Activated T-cell treated with anti-CD3 and anti-CD28 coated beads, Interleukin-2, amount 50 U/mL, for 1 hour (primary cell): Measurements from ENCODE around the gene GAB2.
"Not testable (repeated sequence)": the region's sequence is repeated elsewhere in the genome, so short reads cannot be mapped to it uniquely, and the experiment has no call there.

ENCODE experiments used
- DNase-seq: peaks from one replicate; pipeline ENCODE4 v3.0.0-alpha.2; 2020

GAB2 gene

GRCh38 chr11:78233046-78233445 lies 184.6 kb downstream of the GAB2 start:
- DNase-seq, result not testable (repeated sequence)

DNA sequence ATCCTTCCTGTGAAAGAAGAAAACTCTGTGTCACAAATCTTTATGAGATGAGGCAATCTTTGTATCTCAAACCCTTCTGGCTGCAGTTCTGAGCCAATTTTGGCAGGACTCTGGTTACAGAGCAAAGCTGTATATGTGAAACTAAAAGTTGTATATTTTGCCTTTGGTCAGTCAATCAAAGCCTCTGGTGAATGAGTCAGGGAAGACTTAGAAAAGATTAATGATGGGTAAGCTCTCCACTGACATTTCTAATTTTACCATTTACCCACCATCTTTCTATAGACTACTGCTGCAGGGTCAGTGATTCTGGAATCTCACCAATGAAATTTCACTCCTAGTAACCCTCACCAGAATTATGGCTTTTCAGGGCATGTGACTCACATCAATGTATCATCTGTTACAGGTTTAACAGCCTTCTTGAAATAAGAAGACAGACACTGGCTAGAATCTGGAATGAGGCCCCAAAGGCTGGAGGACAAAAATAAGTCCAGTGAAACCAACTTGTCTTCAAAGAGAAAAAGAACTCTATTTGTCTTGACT lies 185.6 kb downstream of the GAB2 start:
- no peak for DNase-seq

DNA sequence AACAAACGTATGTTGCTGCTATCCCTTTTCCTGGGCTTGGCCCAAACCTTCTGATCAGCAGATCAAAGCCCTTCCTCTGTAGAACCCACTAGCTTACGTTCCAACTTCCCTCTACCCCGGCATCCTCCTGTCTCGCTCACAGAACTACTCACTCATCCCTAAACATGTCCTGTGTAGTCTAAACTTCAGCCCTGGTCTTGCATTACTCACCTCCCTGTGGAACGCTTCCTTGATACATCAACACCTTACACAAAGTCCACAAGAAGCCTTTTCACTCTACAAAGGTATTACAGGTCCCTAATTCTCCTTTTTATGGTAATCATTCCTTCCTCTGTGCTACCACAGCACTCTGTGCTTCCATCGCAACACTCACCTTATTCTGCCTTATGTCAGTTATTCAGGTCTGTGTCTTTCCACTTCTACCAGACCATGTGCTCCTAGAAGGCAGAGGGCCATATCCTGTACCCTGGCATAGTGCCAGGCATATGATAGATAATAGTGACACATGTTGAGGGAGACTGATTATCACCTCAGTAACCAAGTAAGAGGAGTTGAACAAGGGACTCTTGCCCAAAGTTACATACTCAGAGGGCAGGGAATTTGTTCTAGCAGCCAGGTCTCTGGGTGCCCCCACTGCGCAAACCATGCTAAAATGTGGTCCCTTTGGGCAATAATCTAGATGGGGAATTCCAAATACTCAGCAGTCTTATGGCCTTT lies 187.3 kb downstream of the GAB2 start:
- DNase-seq, result no peak

- no peak for DNase-seq
Measured at GRCh38 chr11:78229106-78229505, 188.5 kb downstream of the GAB2 start.

GRCh38 chr11:78228467-78228866 lies 189.2 kb downstream of the GAB2 start:
- no peak for DNase-seq

- no peak for DNase-seq
Measured at GRCh38 chr11:78227921-78228320, 189.7 kb downstream of the GAB2 start.

GRCh38 chr11:78226684-78227680 lies 190.6 kb downstream of the GAB2 start:
- no peak for DNase-seq

DNA sequence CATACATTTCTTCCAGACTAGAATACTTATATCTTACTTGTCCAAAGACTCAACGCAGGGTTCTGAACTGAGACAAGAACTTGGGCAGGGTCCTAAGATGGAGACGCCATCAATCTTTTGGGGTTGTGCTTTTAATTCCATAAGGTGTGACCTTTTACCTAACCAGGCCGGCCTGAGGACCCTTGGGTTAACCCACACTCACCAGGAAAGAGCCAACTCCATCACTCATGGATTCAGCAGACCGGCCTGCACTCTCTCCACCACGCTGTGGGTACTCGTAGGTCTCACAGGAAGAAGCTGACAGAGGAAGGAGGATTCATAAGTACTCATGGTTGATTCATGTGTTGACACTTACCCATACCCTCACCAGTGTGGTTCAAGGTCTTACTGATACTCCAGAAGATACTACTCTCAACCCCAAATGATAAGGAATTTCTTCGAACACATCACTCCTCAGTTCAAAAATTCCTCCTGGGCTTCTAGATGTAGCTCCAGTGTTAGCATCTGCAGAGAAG lies 192.7 kb downstream of the GAB2 start:
- no peak for DNase-seq

- no peak for DNase-seq
Measured at GRCh38 chr11:78224506-78224905, 193.1 kb downstream of the GAB2 start.

DNA sequence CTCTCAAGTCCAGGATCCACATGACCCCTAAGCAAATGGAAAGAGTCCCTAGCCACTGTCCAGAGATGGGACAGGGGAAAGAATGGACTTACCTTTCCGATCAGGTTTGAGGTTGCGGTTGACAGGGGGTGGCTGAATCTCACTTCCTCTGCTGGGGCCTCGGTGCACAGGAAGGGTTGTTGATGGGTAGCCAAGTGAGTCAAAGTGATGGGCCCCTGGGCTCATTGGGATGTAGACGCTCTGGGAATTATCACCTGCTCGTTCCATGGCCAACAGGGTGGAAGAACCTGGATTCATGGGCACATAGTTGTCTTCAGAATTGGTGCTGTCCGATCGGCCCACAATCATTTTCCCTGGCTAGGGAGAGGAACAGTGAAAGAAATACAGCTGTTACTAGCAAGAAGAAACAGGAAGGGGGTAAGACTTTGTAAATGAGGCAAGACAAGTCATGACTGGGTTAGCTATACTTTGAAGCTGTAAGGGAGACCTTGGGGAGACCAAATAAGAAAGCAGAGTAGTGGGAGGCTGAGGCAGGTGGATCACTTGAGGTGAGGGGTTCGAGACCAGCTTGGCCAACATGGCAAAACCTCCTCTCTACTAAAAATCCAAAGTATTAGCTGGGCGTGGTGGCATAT lies 194.2 kb downstream of the GAB2 start:
- no peak for DNase-seq

DNA sequence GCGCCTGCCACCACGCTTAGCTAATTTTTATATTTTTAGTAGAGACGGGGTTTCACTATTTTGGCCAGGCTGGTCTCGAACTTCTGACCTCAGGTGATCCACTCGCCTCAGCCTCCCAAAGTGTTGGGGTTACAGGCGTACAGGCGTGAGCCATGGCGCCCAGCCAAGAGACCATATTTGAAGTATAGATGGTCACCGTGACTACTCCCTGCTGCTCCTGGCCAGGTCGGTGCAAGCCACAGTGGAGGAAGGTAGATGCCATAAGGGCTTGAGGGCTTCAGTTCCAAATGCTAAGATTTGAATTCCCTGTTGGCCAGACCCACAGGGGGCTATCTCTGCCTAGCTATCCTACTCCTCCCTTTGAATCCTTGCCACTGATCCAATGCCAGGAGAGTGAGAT lies 194.9 kb downstream of the GAB2 start:
- DNase-seq, result not testable (repeated sequence)

GRCh38 chr11:78221396-78222315 lies 196.0 kb downstream of the GAB2 start:
- DNase-seq, result no peak

- DNase-seq, result no peak
Measured at GRCh38 chr11:78220218-78221157, 197.1 kb downstream of the GAB2 start.

- DNase-seq, result no peak
Measured at GRCh38 chr11:78219493-78220217, 198.0 kb downstream of the GAB2 start.

DNA sequence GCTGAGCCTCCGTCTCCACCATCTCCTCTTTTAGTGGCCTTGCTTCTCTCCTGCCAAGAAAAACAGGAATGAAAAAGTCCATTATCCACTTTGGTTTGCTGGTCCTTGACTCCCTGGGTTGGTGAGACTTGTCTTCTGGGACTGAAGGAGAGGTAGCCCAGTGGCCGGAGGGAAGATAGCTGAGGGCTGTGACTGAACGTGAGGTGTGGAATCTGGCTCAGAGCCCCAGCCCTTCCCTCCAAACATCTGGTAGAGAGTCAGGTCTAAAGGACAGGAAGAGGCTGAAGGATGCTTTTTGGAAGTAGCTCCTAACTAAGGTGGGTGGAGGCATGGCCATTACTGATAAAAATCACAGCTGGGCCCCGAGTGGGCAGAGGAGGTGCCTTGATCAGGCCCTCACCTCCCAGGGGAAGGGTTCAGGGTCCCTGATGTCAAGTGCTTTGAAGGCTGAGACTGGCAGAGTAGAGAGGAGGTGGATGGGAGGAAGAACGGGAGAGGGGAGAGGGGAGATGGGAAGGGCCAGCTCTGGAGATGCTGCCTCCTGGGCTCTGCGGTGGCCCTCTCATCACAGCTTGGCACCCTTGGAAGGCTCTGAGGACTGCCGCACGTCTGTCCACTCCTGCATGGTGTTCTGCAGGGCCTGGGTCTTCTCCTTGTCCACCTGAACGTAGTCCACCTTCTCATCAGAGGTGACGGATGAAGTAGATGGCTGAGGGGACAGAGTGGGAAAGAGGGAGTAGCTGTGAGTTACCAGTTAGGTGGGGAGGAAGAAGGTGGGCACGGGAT lies 198.7 kb downstream of the GAB2 start:
- no peak for DNase-seq

GRCh38 chr11:78217650-78218541 lies 199.7 kb downstream of the GAB2 start:
- no peak for DNase-seq

GRCh38 chr11:78216571-78217287 lies 200.9 kb downstream of the GAB2 start:
- no peak for DNase-seq
